Measurements from ENCODE around the gene ZNF474. TPM values are rescaled to one million over a fixed set of nuclear protein-coding genes. Genes with fewer than 3 reads are reported as not detected.

Gene ZNF474
- total RNA-seq, 2 donors from 2014 or later: not detected

GRCh38 chr5:122195802-122196394 lies 66.6 kb downstream of the ZNF474 start:
- Histone ChIP-seq H3K9me3 (no peaks in the 10 kb centered on the region), H3K27me3 (no peaks in the 10 kb centered on the region), H3K4me3 (no peak overlapping the region), H3K36me3 (no peaks in the 10 kb centered on the region), H3K27ac (no peak overlapping the region), H3K4me1 (no peaks in the 10 kb centered on the region)
- DNase-seq (ENCODE audit: low spot score): no peak
- TF ChIP-seq CTCF (IDR thresholded peaks at IDR 0.05): peak in 1 of 2 donors; percentile 69

- no peak for TF ChIP-seq CTCF (IDR thresholded peaks at IDR 0.05)
- Histone ChIP-seq H3K9me3 (no peaks in the 10 kb centered on the region), H3K27me3 (no peaks in the 10 kb centered on the region), H3K27ac (no peak overlapping the region), H3K36me3 (no peaks in the 10 kb centered on the region), H3K4me1 (no peaks in the 10 kb centered on the region), H3K4me3 (no peak overlapping the region)
- DNase-seq (ENCODE audit: low spot score): no peak
Measured at GRCh38 chr5:122199146-122199545, 69.8 kb downstream of the ZNF474 start.

GRCh38 chr5:122200450-122200849 lies 71.1 kb downstream of the ZNF474 start:
- no peaks in the 10 kb centered on the region for H3K4me1 ChIP-seq
- H3K27ac ChIP-seq: no peak overlapping the region
- H3K4me3 ChIP-seq: no peak overlapping the region
- no peaks in the 10 kb centered on the region for H3K36me3 ChIP-seq
- TF ChIP-seq CTCF (IDR thresholded peaks at IDR 0.05): no peak
- no peak for DNase-seq (ENCODE audit: low spot score)
- H3K9me3 ChIP-seq: no peaks in the 10 kb centered on the region
- no peaks in the 10 kb centered on the region for H3K27me3 ChIP-seq

- Histone ChIP-seq H3K4me3 (no peak overlapping the region), H3K27me3 (no peaks in the 10 kb centered on the region), H3K36me3 (no peaks in the 10 kb centered on the region), H3K4me1 (no peaks in the 10 kb centered on the region), H3K27ac (no peak overlapping the region), H3K9me3 (no peaks in the 10 kb centered on the region)
- TF ChIP-seq CTCF (IDR thresholded peaks at IDR 0.05): no peak
- no peak for DNase-seq (ENCODE audit: low spot score)
Measured at GRCh38 chr5:122200865-122201264, 71.5 kb downstream of the ZNF474 start.

GRCh38 chr5:122201365-122201764 lies 72.0 kb downstream of the ZNF474 start:
- Histone ChIP-seq H3K4me3 (no peak overlapping the region), H3K27ac (no peak overlapping the region), H3K4me1 (no peaks in the 10 kb centered on the region), H3K27me3 (no peaks in the 10 kb centered on the region), H3K9me3 (no peaks in the 10 kb centered on the region), H3K36me3 (no peaks in the 10 kb centered on the region)
- TF ChIP-seq CTCF (IDR thresholded peaks at IDR 0.05): no peak
- no peak for DNase-seq (ENCODE audit: low spot score)

- Histone ChIP-seq H3K27me3 (no peaks in the 10 kb centered on the region), H3K9me3 (no peaks in the 10 kb centered on the region), H3K36me3 (no peaks in the 10 kb centered on the region), H3K27ac (no peak overlapping the region), H3K4me1 (no peaks in the 10 kb centered on the region), H3K4me3 (no peak overlapping the region)
- TF ChIP-seq CTCF (IDR thresholded peaks at IDR 0.05): no peak
- DNase-seq (ENCODE audit: low spot score): no peak
Measured at GRCh38 chr5:122202952-122203351, 73.6 kb downstream of the ZNF474 start.

All from right atrium auricular region (tissue), 2 donors.